Left cardiac atrium (tissue), 4 donors: ENCODE results near the gene NAV2. TPM values are rescaled to one million over a fixed set of nuclear protein-coding genes. Genes with fewer than 3 reads are reported as not detected.

Experiments used
- ATAC-seq, 2 donors: fragments of 200-7000 bp; cut with Tn5 transposase; one replicate each; pipeline ENCODE4 v1.9.1; 2020; ENCODE audit warnings: mild to moderate bottlenecking in 2 of 2, moderate library complexity in 2 of 2
- DNase-seq: peaks from one replicate; pipeline ENCODE4 v3.0.0-alpha.2; 2020
- intact Hi-C, 2 donors: fragments of 100-400 bp; cut with DNase I; formaldehyde crosslinking; loops; one replicate each; pipeline versions ENCODE4 v1.14.1 to v1.15.1; 2022 to 2023
- total RNA-seq, 2 donors: library from RNA; stranded (reverse); fragmentation: NEBNext Ultra II Directional; extraction: Animal tissue kit (Norgen Biotek cat#: 25700); gene quantifications; one replicate each; pipeline ENCODE4 v1.2.1, GENCODE V29; 2021
- donor health status: DM: no; HTN: yes; CAD: no.
- donor health status: DM: no; HTN: yes; CAD: no; lungs with severe emphysema.
- donor health status: DM: yes; HTN: yes; CAD: no.
- donor health status: Dilated cardiomyopathy.

The NAV2 gene
- total RNA-seq, 2 donors from 2014 or later: 12.3 to 15.3 TPM

GRCh38 chr11:19834771-19835170 lies 122.1 kb downstream of the NAV2 start:
- intact Hi-C loops: no loop called here
- ATAC-seq (no peak), DNase-seq (no peak)

GRCh38 chr11:19836666-19837065 lies 124.0 kb downstream of the NAV2 start:
- DNase-seq (no peak), ATAC-seq (no peak)
- intact Hi-C loops: no loop called here

- DNase-seq: no peak
- peak in 1 of 2 donors; percentile 43 for ATAC-seq
- intact Hi-C loops: no loop called here
Observed at GRCh38 chr11:19838994-19839768, 126.5 kb downstream of the NAV2 start.

- intact Hi-C loops: no loop called here
- DNase-seq (no peak), ATAC-seq (no peak)
Observed at GRCh38 chr11:19840961-19841360, 128.3 kb downstream of the NAV2 start.

DNA sequence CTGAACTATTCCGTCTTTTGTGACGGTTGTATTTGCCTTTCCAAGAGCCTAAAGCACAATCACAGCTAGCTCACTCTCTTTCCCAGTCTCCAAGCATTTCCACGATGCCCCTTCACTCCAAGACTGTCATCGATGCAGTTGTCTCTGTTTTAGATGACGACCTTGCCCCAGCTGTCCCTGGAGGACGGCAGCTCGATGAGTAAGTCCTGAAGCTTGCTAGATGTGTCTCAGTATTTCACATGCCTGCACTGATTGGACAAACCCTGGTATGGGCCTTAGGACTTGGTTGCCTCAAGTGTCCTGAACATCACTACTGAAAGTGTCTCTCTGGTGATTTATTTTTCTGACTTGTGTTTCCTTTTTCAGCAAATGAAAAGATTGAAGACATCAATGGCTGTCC lies 129.9 kb downstream of the NAV2 start:
- intact Hi-C loops: no loop called here
- no peak for ATAC-seq

DNA sequence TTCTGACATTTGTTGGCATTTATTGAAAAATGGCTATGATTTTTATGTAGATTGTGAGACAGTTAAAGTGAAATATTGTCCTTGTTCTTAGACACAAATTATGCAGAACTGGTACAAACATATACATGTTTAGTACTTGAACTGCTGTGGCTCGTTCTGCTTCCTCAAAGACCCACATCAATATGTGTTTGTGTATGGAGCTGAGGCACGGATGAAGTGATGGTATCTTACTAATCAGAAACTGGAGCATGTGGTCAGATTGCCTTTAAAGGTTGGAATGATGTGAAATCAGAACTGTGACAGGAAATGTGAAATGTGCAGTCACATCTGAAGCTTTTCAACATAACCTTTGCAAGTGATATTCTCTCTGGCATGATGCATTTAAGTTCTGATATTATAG lies 130.4 kb downstream of the NAV2 start:
- no peak for DNase-seq
- intact Hi-C loops: no loop called here
- ATAC-seq: no peak

More for the DNA sequence above, 129.9 kb downstream of the NAV2 start:
- DNase-seq: no peak

DNA sequence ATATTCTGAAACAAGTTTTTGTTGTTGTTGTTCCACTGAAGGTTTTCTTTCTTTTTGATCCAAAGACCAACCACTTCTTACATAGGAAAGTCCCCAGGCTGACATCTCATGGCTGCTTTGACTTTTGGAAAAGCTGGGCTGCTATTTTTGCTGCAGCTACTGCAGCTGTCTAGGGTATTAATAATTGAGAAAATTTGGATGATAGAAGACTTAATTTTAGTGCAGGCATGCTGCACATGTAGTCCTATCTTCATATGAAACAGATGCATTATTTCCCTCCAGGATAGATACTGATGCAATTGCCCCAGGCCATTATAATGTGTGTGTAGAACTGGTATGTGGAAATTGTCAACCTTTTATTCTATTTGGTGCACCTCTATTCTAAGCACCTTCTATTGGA lies 131.4 kb downstream of the NAV2 start:
- no peak for DNase-seq
- ATAC-seq: no peak
- intact Hi-C loops: no loop called here

GRCh38 chr11:19844806-19845205 lies 132.2 kb downstream of the NAV2 start:
- no peak for DNase-seq
- no peak for ATAC-seq
- intact Hi-C loops: no loop called here

- ATAC-seq (no peak), DNase-seq (no peak)
- intact Hi-C loops: no loop called here
Observed at GRCh38 chr11:19845626-19846025, 133.0 kb downstream of the NAV2 start.

- peak; percentile 46 for DNase-seq
- intact Hi-C loops: no loop called here
- peak; percentile 66 to 82 for ATAC-seq
Observed at GRCh38 chr11:19846654-19847305, 134.1 kb downstream of the NAV2 start.

DNA sequence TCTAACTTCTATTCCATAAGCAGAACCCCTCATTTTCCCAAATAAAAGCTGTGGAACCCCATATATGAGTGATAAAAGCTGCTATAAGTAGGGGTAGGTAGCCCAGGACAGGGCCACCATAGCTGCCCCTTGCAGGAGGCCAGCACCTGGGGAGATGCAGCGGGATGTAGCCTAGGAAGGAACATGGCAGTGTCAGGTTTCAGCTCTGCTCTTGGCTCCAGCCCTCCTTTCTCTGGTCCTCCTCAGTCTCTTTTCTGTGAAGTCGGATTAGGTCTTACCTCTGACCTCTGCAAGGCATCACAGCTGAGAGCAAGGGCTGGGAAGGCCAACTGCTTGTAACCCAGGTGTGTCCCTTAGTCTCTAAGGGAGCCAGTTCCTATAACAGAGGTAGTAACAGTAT lies 135.6 kb downstream of the NAV2 start:
- ATAC-seq (no peak), DNase-seq (no peak)
- intact Hi-C loops: no loop called here

- no peak for DNase-seq
- intact Hi-C loops: no loop called here
- ATAC-seq: peak; percentile 52 to 79
Observed at GRCh38 chr11:19849107-19849789, 136.6 kb downstream of the NAV2 start.

DNA sequence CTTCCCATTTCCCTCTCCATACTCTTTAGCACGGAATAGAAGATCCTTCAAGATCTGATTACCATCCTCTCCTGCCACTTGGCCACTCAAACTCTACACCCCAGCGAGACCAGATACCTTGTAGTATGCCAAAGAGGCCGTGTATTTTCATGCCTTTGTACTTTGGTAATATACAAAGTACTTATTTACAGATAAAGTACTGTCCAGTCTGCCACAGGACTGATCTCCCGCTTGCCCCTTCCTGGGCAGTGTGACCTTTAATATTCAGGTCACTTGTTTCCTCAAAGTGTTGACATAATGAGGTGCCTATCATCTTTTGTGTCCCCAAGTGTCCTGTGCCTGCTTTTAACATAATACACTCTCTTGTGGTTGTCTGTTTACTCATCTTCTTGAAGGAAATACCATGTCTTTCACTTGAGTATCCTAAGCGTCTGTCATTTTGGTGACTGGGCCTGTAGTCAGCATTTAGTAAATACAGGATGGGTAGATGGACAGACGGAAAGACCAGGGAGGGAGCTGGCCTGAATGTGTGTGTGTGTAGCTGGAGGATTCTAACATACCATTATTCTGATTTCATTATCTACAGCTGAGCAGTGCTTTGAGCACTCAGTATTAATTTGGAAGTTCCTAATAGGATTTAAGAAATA lies 137.4 kb downstream of the NAV2 start:
- intact Hi-C loops: no loop called here
- no peak for ATAC-seq
- DNase-seq: no peak

DNA sequence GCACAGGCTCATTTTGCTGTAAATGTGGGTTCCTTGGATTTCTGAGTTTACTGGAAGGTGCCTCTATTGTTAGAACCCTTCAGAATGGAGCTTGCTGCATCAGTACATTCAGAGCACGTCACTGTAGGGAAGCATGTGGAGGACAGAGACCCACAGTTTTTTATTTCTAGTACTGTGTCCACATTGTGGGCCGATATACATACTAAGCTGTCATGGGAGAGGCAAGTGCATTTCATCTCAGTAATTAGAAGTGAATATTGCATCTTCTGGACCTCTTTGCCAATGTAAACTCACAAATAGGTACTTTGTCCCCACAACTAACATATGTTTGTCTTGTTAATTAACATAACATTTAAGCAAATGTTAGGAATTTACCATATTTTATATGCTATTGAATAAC lies 139.7 kb downstream of the NAV2 start:
- intact Hi-C loops: no loop called here
- DNase-seq (no peak), ATAC-seq (no peak)

GRCh38 chr11:19853016-19853415 lies 140.4 kb downstream of the NAV2 start:
- DNase-seq (no peak), ATAC-seq (peak in 1 of 2 donors; percentile 30)
- intact Hi-C loops: no loop called here

GRCh38 chr11:19853920-19854319 lies 141.3 kb downstream of the NAV2 start:
- intact Hi-C loops: no loop called here
- ATAC-seq (no peak), DNase-seq (no peak)

- no peak for DNase-seq
- ATAC-seq: peak in 1 of 2 donors; percentile 23
- intact Hi-C loops: no loop called here
Observed at GRCh38 chr11:19861171-19861570, 148.5 kb downstream of the NAV2 start.

DNA sequence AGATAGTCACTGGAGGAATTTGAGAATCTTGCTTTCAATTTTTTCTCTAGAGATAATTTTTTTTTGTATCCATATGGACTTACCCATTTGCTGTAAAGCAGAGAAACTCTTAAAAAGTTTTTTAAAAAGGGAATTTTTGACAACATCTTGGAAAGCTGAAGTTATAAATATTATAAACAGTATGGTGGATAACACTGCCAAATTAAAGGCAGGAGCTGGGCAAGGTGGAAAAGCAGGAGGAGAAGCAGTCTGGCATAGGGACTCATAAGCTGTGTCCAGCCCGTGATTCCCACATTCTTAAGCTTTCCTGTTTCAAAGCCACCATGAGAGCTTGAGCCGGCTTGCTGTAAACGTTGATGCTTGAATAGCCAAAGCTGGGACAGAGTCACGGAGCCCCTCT lies 149.5 kb downstream of the NAV2 start:
- DNase-seq: no peak
- ATAC-seq: no peak
- intact Hi-C loops: no loop called here

- DNase-seq (no peak), ATAC-seq (peak; percentile 41 to 48)
- intact Hi-C loops: no loop called here
Observed at GRCh38 chr11:19864141-19865140, 151.8 kb downstream of the NAV2 start.
